Measurements from ENCODE around the gene FAM53B.

Gene FAM53B

GRCh38 chr10:124641282-124642087 is 102.7 kb downstream of the FAM53B start:
- TF ChIP-seq, protein P1, sequence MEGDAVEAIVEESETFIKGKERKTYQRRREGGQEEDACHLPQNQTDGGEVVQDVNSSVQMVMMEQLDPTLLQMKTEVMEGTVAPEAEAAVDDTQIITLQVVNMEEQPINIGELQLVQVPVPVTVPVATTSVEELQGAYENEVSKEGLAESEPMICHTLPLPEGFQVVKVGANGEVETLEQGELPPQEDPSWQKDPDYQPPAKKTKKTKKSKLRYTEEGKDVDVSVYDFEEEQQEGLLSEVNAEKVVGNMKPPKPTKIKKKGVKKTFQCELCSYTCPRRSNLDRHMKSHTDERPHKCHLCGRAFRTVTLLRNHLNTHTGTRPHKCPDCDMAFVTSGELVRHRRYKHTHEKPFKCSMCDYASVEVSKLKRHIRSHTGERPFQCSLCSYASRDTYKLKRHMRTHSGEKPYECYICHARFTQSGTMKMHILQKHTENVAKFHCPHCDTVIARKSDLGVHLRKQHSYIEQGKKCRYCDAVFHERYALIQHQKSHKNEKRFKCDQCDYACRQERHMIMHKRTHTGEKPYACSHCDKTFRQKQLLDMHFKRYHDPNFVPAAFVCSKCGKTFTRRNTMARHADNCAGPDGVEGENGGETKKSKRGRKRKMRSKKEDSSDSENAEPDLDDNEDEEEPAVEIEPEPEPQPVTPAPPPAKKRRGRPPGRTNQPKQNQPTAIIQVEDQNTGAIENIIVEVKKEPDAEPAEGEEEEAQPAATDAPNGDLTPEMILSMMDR (IDR thresholded peaks at IDR 0.05): no peak
- Histone ChIP-seq H3K27ac (peak overlapping the region in 1 of 2 donors; percentile 76), H3K4me3 (peak overlapping the region; percentile 11)
- no peak for DNase-seq (ENCODE audit: low spot score)

GRCh38 chr10:124640538-124641231 is 103.5 kb downstream of the FAM53B start:
- peak overlapping the region; percentile 11 for H3K4me3 ChIP-seq
- TF ChIP-seq, protein P1 (IDR thresholded peaks at IDR 0.05): no peak
- H3K27ac ChIP-seq: peak overlapping the region in 1 of 2 donors; percentile 76
- no peak for DNase-seq (ENCODE audit: low spot score)

- no peak for DNase-seq (ENCODE audit: low spot score)
These were observed 104.1 kb downstream of the FAM53B start for GRCh38 chr10:124640056-124640455.

GRCh38 chr10:124639646-124640045 is 104.5 kb downstream of the FAM53B start:
- Histone ChIP-seq H3K27ac (no peak overlapping the region), H3K4me3 (no peak overlapping the region)
- no peak for DNase-seq (ENCODE audit: low spot score)
- TF ChIP-seq, protein P1 (IDR thresholded peaks at IDR 0.05): no peak

More at GRCh38 chr10:124640056-124640455, 104.1 kb downstream of the FAM53B start:
- TF ChIP-seq, protein P1 (IDR thresholded peaks at IDR 0.05): no peak
- no peak overlapping the region for H3K27ac ChIP-seq
- no peak overlapping the region for H3K4me3 ChIP-seq

DNA sequence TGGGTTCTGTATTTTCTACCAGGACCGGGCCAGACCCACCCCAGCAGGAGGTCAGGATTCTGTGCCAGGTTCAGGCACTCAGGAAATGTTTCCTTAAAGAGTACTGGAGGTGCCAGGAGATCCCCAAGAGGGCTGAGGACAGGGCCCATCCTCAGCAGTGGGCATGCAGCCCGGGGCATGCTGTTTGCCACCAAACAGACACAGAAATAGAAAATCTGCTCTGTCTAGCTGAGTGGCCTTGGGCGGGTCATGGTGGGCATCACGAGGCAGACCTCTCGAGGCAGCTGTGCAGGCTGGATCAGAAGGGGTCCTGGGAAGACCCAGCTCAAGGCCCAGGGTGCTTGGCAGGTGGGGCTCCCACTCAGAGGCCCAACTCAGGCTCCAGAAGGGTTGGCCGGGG is 105.0 kb downstream of the FAM53B start:
- H3K4me3 ChIP-seq: no peak overlapping the region
- no peak for DNase-seq (ENCODE audit: low spot score)
- TF ChIP-seq, protein P1 (IDR thresholded peaks at IDR 0.05): no peak
- no peak overlapping the region for H3K27ac ChIP-seq

DNA sequence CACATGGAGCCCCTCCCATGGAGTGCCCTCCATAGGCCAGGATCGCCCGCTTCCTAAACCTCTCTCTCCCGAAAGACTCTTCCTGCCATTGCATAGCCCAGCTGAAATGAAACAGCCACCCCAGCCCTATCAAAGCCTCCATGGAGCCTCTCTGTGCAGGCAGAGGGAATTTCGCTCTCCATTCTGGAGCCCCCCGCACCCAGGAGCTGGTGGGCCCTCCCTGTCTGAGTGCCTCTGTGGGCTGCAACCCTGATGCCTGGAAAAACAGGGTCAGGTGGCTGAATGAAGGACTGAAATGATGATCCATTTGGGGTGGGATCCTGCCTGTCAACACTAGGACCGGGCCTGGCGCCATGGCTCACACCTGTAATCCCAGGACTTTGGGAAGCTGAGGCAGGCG is 106.4 kb downstream of the FAM53B start:
- no peak overlapping the region for H3K4me3 ChIP-seq
- H3K27ac ChIP-seq: no peak overlapping the region
- TF ChIP-seq, protein P1 (IDR thresholded peaks at IDR 0.05): no peak
- DNase-seq (ENCODE audit: low spot score): no peak
